HEK293T (cell line): ENCODE measurements around the gene JAML.

Experiments
- BHLHE40 ChIP-seq: fragments of 450-650 bp; IDR thresholded peaks from 2 replicates; pipeline ENCODE4 v1.6.1; 2016; ENCODE audit warnings: mild to moderate bottlenecking, moderate library complexity, borderline replicate concordance
- CTBP1 ChIP-seq: fragments of 450-650 bp; IDR thresholded peaks from 2 replicates; pipeline ENCODE4 v1.6.1; 2016; ENCODE audit warnings: borderline replicate concordance
- ELF4 ChIP-seq: fragments of 450-650 bp; IDR thresholded peaks from 2 replicates; pipeline ENCODE4 v1.6.1; 2017; ENCODE audit warnings: antibody characterized with exemption
- FOXM1 ChIP-seq: fragments of 450-650 bp; IDR thresholded peaks from 2 replicates; pipeline ENCODE4 v1.6.1; 2017; ENCODE audit warnings: mild to moderate bottlenecking, borderline replicate concordance
- HDGF ChIP-seq: fragments of 450-650 bp; IDR thresholded peaks from 2 replicates; pipeline ENCODE4 v1.6.1; 2017; ENCODE audit warnings: antibody characterized with exemption, borderline replicate concordance
- ZNF384 ChIP-seq: fragments of 450-650 bp; IDR thresholded peaks from 2 replicates; pipeline ENCODE4 v1.6.1; 2016

DNA sequence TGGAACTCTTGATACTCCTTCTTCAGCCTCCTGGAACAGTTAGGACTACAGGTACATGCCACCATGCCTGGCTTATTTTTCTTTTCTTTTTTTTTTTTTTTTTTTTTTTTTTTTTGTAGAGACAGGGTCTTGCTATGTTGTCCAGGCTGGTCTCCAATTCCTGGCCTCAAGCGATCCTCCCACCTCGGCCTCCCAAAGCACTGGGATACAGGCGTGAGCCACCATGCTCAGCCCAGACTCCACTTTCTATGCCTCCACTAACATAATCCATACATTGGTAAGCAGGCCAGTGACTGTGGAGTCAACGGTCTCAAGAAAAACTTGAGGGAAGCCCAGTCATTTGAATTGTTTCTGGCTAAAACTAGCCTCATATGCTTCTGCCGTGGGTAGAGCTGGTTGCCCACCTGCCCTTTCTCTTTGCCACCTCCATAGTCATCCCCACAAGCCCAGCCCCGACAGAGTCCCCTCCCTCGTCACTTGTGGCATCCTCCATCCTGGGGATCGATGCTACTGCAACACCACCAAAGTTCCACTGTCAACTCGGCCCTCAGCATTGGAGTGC lies 50.7 kb downstream of the JAML start:
- TF ChIP-seq ZNF384 = no peak
- TF ChIP-seq BHLHE40 = no peak
- TF ChIP-seq FOXM1 = no peak
- no peak for TF ChIP-seq ELF4
- no peak for TF ChIP-seq HDGF
- no peak for TF ChIP-seq CTBP1
